A549 (cell line): ENCODE data around the gene HCN2. TPM values are rescaled to one million over a fixed set of nuclear protein-coding genes. Genes with fewer than 3 reads are reported as not detected.

Experiments used
- ATAC-seq, 2 experiments: fragments of 200-7000 bp in 1 of 2; fragments of >200 bp in 1 of 2; cut with Nextera tagmentation in 1 of 2; cut with Tn5 transposase in 1 of 2; 3 replicates each; pipeline versions ENCODE4 v1.8.0 to v1.9.1; 2018 to 2020; ENCODE audit warnings: mild to moderate bottlenecking in 1 of 2, moderate library complexity in 1 of 2
- CTCF ChIA-PET: fragments of 300-600 bp; sonication (Branson Sonifier 250); formaldehyde crosslinking; extraction: SDS; loops from one replicate; lab custom pipeline; 2021; ENCODE audit warnings: antibody characterized with exemption, inconsistent platforms; lab: Yijun Ruan, JAX
- POLR2A ChIA-PET: fragments of 350-600 bp; formaldehyde crosslinking; extraction: SDS; loops from one replicate; lab custom pipeline; 2021; ENCODE audit warnings: antibody characterized with exemption, inconsistent platforms; lab: Yijun Ruan, JAX
- DNase-seq, 2 experiments: peaks; one replicate each; pipeline versions ENCODE4 v3.0.0 to v3.0.0-alpha.2; 2011 to 2016; ENCODE audit warnings: low read depth in 1 of 2, low spot score in 1 of 2
- FAIRE-seq: peaks from 2 replicates; lab custom pipeline; 2011; peaks lifted over from hg19 to GRCh38; lab: Jason Lieb, UNC
- H3K27ac ChIP-seq, 2 experiments: fragments of >200 bp; sonication (Bioruptor Twin); formaldehyde crosslinking; 3 replicates each; pipeline ENCODE4 v1.5.1; 2016 to 2017
- H3K4me1 ChIP-seq: fragments of >200 bp; sonication (Bioruptor Twin); formaldehyde crosslinking; 3 replicates; pipeline ENCODE4 v1.6.1; 2016
- H3K4me2 ChIP-seq: fragments of >200 bp; sonication (Bioruptor Twin); formaldehyde crosslinking; 3 replicates; pipeline ENCODE4 v1.6.1; 2016
- H3K4me3 ChIP-seq: fragments of >200 bp; sonication (Bioruptor Twin); formaldehyde crosslinking; 3 replicates; pipeline ENCODE4 v1.5.1; 2016
- H3K9me3 ChIP-seq: fragments of >200 bp; sonication (Bioruptor Twin); formaldehyde crosslinking; 3 replicates; pipeline ENCODE4 v1.6.1; 2016
- BHLHE40 ChIP-seq: IDR thresholded peaks from 2 replicates; pipeline ENCODE4 v1.6.1; 2012; ENCODE audit warnings: low read depth, low read length, inconsistent platforms
- CBX8 ChIP-seq: fragments of 200-600 bp; sonication (generic); IDR thresholded peaks from 2 replicates; pipeline ENCODE4 v1.6.1; 2016
- CEBPB ChIP-seq, 2 experiments: fragments of >200 bp in 1 of 2; sonication (Bioruptor Twin) in 1 of 2; formaldehyde crosslinking in 1 of 2; IDR thresholded peaks; 2 replicates each; pipeline ENCODE4 v1.6.1; 2012 to 2016
- CTCF ChIP-seq: fragments of >200 bp; sonication (Bioruptor Twin); formaldehyde crosslinking; IDR thresholded peaks from 3 replicates; pipeline ENCODE4 v1.5.1; 2016
- EHMT2 ChIP-seq: fragments of 200-600 bp; sonication (generic); IDR thresholded peaks from 2 replicates; pipeline ENCODE4 v1.6.1; 2016; ENCODE audit warnings: antibody characterized with exemption, low read depth, mild to moderate bottlenecking, moderate library complexity
- EP300 ChIP-seq, 2 experiments: fragments of >200 bp; sonication (Bioruptor Twin); formaldehyde crosslinking; IDR thresholded peaks; 2 replicates in 1 of 2; 3 replicates in 1 of 2; pipeline ENCODE4 v1.6.1; 2016 to 2017
- ESRRA ChIP-seq: fragments of 150-350 bp; IDR thresholded peaks from 2 replicates; pipeline ENCODE4 v1.6.1; 2014; ENCODE audit warnings: mild to moderate bottlenecking, low read length, borderline replicate concordance
- FOXS1 ChIP-seq: fragments of 250-450 bp; sonication (Bioruptor Pico); IDR thresholded peaks from 2 replicates; pipeline ENCODE4 v1.5.0; 2020; ENCODE audit warnings: mild to moderate bottlenecking, moderate library complexity
- GATA3 ChIP-seq: IDR thresholded peaks from 2 replicates; pipeline ENCODE4 v1.6.1; 2012; ENCODE audit warnings: borderline replicate concordance
- HDAC2 ChIP-seq: fragments of 200-600 bp; sonication (generic); IDR thresholded peaks from 2 replicates; pipeline ENCODE4 v1.6.1; 2016
- MAZ ChIP-seq: fragments of 150-350 bp; IDR thresholded peaks from 2 replicates; pipeline ENCODE4 v1.6.1; 2014; ENCODE audit warnings: antibody characterized with exemption, low read depth, low read length, borderline replicate concordance
- PHF8 ChIP-seq: fragments of 200-600 bp; sonication (generic); IDR thresholded peaks from 2 replicates; pipeline ENCODE4 v1.6.1; 2016; ENCODE audit warnings: low read depth, mild to moderate bottlenecking, antibody characterized with exemption, moderate library complexity, borderline replicate concordance
- POLR2A ChIP-seq: IDR thresholded peaks from 2 replicates; pipeline ENCODE4 v1.6.1; 2012; ENCODE audit warnings: mild to moderate bottlenecking, low read length
- RFX5 ChIP-seq: fragments of 450-650 bp; IDR thresholded peaks from 2 replicates; pipeline ENCODE4 v1.7.1; 2014; ENCODE audit warnings: antibody characterized with exemption, mild to moderate bottlenecking, moderate library complexity
- RNF2 ChIP-seq: fragments of 200-600 bp; sonication (generic); IDR thresholded peaks from 2 replicates; pipeline ENCODE4 v1.6.1; 2016; ENCODE audit warnings: low read depth, mild to moderate bottlenecking, antibody characterized with exemption, moderate library complexity, borderline replicate concordance
- TP53 ChIP-seq: fragments of 250-450 bp; sonication (Bioruptor Pico); IDR thresholded peaks from 2 replicates; pipeline ENCODE4 v1.5.0; 2021; ENCODE audit warnings: mild to moderate bottlenecking, moderate library complexity
- USF2 ChIP-seq: fragments of 450-650 bp; IDR thresholded peaks from 2 replicates; pipeline ENCODE4 v1.6.1; 2014; ENCODE audit warnings: antibody characterized with exemption
- ZNF302 ChIP-seq: fragments of 250-450 bp; sonication (Bioruptor Pico); IDR thresholded peaks from 2 replicates; pipeline ENCODE4 v1.9.0; 2021; ENCODE audit warnings: inconsistent platforms, mild to moderate bottlenecking, moderate library complexity
- WGBS: methylation state at CpG from one replicate; pipeline ENCODE4 v1.1.6; 2017; ENCODE audit errors: missing lambda C conversion rate; 5-methylcytosine and 5-hydroxymethylcytosine counted together
- polyA plus RNA-seq, 4 experiments: library from polyadenylated mRNA; depleted of rRNA in 3 of 4; stranded (reverse); fragments of >200 nt; fragmentation: RNase III in 1 of 4; extraction: RNeasy Plus Mini Kit Qiagen cat#74134 plus additional on column Dnase treatment in 1 of 4; gene quantifications; 2 replicates in 3 of 4; 3 replicates in 1 of 4; pipeline ENCODE4 v1.2.3, GENCODE V29; 2011 to 2017
- TF ChIP-seq, protein P1 (sequence below): fragments of 200-600 bp; sonication (generic); IDR thresholded peaks from 2 replicates; pipeline ENCODE4 v1.6.1; 2016; ENCODE audit warnings: antibody characterized with exemption, mild to moderate bottlenecking, moderate library complexity
- TF ChIP-seq, protein P2 (sequence below): IDR thresholded peaks from 2 replicates; pipeline ENCODE4 v1.6.1; 2012; ENCODE audit warnings: low read depth, borderline replicate concordance
- TF ChIP-seq, protein P3 (sequence below): fragments of 250-450 bp; sonication (Bioruptor Pico); IDR thresholded peaks from 2 replicates; pipeline ENCODE4 v1.5.0; 2020; ENCODE audit warnings: low read depth, mild to moderate bottlenecking, moderate library complexity

The HCN2 gene
- polyA plus RNA-seq, 2 of the 4 experiments (the other 2 are of a cell fraction) = 2.7 to 23.2 TPM

DNA sequence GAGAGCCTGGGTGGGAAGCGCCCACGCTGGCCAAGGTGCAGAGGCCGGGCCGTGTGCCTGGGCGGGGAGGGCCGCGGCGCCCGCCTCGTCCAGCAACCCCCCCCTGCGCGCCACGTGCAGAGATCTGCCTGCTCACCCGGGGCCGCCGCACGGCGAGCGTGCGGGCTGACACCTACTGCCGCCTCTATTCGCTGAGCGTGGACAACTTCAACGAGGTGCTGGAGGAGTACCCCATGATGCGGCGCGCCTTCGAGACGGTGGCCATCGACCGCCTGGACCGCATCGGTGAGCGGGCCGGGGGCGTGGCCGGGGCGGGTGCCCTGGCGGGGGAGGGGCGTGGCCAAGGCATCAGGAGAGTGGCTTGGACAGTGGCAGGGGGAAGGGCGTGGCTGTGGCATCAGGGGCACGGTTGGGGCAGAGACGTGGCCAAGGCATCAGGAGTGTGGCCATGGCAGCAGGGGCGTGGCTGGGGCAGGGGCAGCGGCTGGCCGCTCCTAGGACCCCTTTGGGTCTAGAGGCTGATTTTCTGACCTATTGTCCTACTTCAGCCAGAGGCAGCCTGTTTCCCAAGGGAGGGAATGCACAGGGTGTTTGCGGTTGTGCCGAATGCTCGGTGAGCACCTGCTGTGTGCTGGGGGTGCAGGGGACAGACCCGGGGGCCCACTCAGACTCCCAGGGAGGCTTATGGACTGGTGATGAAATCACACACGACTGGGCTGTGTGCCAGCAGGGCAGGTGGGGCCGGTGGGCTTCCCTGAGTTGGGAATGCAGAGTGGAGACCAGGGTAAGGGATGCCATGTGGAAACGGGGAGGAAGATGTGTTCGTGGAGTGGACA is 24.3 kb downstream of the HCN2 start:
- FAIRE-seq = no peak
- TF ChIP-seq USF2 (no peak), BHLHE40 (no peak), FOXS1 (CRISPR knock-in tag) (no peak), HDAC2 (no peak), MAZ (no peak), CTCF (no peak), RNF2 (no peak), ESRRA (no peak), POLR2A (no peak), CBX8 (no peak), ZNF302 (CRISPR knock-in tag) (no peak), EHMT2 (no peak), EP300 (IDR thresholded peaks at IDR 0.05) (no peak), GATA3 (no peak), TP53 (CRISPR knock-in tag) (no peak), RFX5 (no peak)
- TF ChIP-seq, protein P1, sequence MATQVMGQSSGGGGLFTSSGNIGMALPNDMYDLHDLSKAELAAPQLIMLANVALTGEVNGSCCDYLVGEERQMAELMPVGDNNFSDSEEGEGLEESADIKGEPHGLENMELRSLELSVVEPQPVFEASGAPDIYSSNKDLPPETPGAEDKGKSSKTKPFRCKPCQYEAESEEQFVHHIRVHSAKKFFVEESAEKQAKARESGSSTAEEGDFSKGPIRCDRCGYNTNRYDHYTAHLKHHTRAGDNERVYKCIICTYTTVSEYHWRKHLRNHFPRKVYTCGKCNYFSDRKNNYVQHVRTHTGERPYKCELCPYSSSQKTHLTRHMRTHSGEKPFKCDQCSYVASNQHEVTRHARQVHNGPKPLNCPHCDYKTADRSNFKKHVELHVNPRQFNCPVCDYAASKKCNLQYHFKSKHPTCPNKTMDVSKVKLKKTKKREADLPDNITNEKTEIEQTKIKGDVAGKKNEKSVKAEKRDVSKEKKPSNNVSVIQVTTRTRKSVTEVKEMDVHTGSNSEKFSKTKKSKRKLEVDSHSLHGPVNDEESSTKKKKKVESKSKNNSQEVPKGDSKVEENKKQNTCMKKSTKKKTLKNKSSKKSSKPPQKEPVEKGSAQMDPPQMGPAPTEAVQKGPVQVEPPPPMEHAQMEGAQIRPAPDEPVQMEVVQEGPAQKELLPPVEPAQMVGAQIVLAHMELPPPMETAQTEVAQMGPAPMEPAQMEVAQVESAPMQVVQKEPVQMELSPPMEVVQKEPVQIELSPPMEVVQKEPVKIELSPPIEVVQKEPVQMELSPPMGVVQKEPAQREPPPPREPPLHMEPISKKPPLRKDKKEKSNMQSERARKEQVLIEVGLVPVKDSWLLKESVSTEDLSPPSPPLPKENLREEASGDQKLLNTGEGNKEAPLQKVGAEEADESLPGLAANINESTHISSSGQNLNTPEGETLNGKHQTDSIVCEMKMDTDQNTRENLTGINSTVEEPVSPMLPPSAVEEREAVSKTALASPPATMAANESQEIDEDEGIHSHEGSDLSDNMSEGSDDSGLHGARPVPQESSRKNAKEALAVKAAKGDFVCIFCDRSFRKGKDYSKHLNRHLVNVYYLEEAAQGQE = no peak
- TF ChIP-seq, all 56 proteins: peak for 0

DNA sequence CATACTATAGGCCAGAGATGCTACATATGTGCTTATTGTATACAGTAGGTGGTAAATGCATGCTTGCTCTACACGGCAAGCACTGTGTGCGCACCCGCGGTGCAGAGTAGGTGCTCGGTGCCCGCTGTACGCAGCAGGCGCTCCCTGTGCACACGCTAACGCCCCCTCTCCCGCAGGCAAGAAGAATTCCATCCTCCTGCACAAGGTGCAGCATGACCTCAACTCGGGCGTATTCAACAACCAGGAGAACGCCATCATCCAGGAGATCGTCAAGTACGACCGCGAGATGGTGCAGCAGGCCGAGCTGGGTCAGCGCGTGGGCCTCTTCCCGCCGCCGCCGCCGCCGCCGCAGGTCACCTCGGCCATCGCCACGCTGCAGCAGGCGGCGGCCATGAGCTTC is 25.9 kb downstream of the HCN2 start:
- no peak overlapping the region for H3K27ac ChIP-seq
- 98% methylated on average over 21 of the region's 33 CpGs for WGBS
- no peak for FAIRE-seq
- no peak for ATAC-seq
- peaks cover 16% of the 10 kb centered on the region for H3K4me1 ChIP-seq
- H3K4me2 ChIP-seq = no peak overlapping the region
- no peak for TF ChIP-seq PHF8
- TF ChIP-seq, protein P2, sequence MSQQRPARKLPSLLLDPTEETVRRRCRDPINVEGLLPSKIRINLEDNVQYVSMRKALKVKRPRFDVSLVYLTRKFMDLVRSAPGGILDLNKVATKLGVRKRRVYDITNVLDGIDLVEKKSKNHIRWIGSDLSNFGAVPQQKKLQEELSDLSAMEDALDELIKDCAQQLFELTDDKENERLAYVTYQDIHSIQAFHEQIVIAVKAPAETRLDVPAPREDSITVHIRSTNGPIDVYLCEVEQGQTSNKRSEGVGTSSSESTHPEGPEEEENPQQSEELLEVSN = no peak
- no peak for TF ChIP-seq CEBPB (IDR thresholded peaks at IDR 0.05)
- TF ChIP-seq, protein P3, sequence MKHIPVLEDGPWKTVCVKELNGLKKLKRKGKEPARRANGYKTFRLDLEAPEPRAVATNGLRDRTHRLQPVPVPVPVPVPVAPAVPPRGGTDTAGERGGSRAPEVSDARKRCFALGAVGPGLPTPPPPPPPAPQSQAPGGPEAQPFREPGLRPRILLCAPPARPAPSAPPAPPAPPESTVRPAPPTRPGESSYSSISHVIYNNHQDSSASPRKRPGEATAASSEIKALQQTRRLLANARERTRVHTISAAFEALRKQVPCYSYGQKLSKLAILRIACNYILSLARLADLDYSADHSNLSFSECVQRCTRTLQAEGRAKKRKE (CRISPR knock-in tag) = no peak
- ChIA-PET CTCF (no interaction called here), POLR2A (no interaction called here)
- H3K9me3 ChIP-seq = no peaks in the 10 kb centered on the region
- no peak overlapping the region for H3K4me3 ChIP-seq
- DNase-seq = no peak

More for the DNA sequence above, 24.3 kb downstream of the HCN2 start:
- H3K9me3 ChIP-seq = no peaks in the 10 kb centered on the region
- ATAC-seq = no peak
- no peak overlapping the region for H3K4me3 ChIP-seq
- H3K4me2 ChIP-seq = no peak overlapping the region
- peak overlapping the region in 1 of 2 experiments; percentile 45; a peak in 2 of 6 replicates for H3K27ac ChIP-seq
- WGBS = 96% methylated on average over 19 of the region's 54 CpGs
- peaks cover 33% of the 10 kb centered on the region for H3K4me1 ChIP-seq
- no peak for DNase-seq
- ChIA-PET POLR2A (no interaction called here), CTCF (interaction anchor here (1.1 kb wide), 1 partner anchor 28 kb away, joined by 3 read pairs; no protein-coding TSS in a partner anchor)
